GM23338 (cell line): ENCODE measurements around the gene MAPK11. TPM values are rescaled to one million over a fixed set of nuclear protein-coding genes. Genes with fewer than 3 reads are reported as not detected.
A peak's percentile ranks its signal among the peaks of the same experiment; 100 is the strongest.

Experiments used
- ATAC-seq: fragments of 200-7000 bp; cut with Tn5 transposase; 3 replicates; pipeline ENCODE4 v1.9.1; 2020
- DNase-seq: peaks from one replicate; pipeline ENCODE4 v3.0.0-alpha.2; 2015; ENCODE audit warnings: low spot score
- H2AFZ ChIP-seq: fragments of 200-600 bp; sonication (generic); 2 replicates; pipeline ENCODE4 v1.8.0; 2016; ENCODE audit warnings: antibody characterized with exemption, mild to moderate bottlenecking, moderate library complexity
- H3F3A ChIP-seq: fragments of 200-600 bp; sonication (generic); replicated peaks from 2 replicates; pipeline ENCODE4 v1.8.0; 2017; ENCODE audit warnings: antibody characterized with exemption, mixed run types, low read depth
- H3K27ac ChIP-seq: fragments of 200-600 bp; sonication (generic); 2 replicates; pipeline ENCODE4 v1.6.1; 2016; ENCODE audit warnings: low read depth
- H3K27me3 ChIP-seq: fragments of 200-600 bp; sonication (generic); 2 replicates; pipeline ENCODE4 v1.8.0; 2016; ENCODE audit warnings: mild to moderate bottlenecking, mixed run types, moderate library complexity; ENCODE audit not compliant: insufficient read depth
- H3K36me3 ChIP-seq: fragments of 200-600 bp; sonication (generic); 2 replicates; pipeline ENCODE4 v1.8.0; 2016; ENCODE audit warnings: mild to moderate bottlenecking; ENCODE audit not compliant: insufficient read depth
- H3K4me1 ChIP-seq: fragments of 200-600 bp; sonication (generic); 2 replicates; pipeline ENCODE4 v1.8.0; 2016; ENCODE audit warnings: mild to moderate bottlenecking, moderate library complexity; ENCODE audit not compliant: insufficient read depth
- H3K4me2 ChIP-seq: fragments of 200-600 bp; sonication (generic); 2 replicates; pipeline ENCODE4 v1.7.1; 2017; ENCODE audit warnings: mixed run types
- H3K4me3 ChIP-seq: fragments of 200-600 bp; sonication (generic); 2 replicates; pipeline ENCODE4 v1.6.1; 2016; ENCODE audit warnings: mixed run types
- H3K79me2 ChIP-seq: fragments of 200-600 bp; sonication (generic); replicated peaks from 2 replicates; pipeline ENCODE4 v1.8.0; 2017; ENCODE audit warnings: mild to moderate bottlenecking; ENCODE audit not compliant: insufficient read depth
- H3K9me2 ChIP-seq: fragments of 200-600 bp; sonication (generic); 2 replicates; pipeline ENCODE4 v1.8.0; 2017; ENCODE audit not compliant: insufficient read depth
- H4K20me1 ChIP-seq: fragments of 200-600 bp; sonication (generic); replicated peaks from 2 replicates; pipeline ENCODE4 v1.8.0; 2017; ENCODE audit warnings: mild to moderate bottlenecking; ENCODE audit not compliant: insufficient read depth
- H3K27ac Mint-ChIP-seq: 2 replicates; pipeline ENCODE4 v1.8.0; 2020; ENCODE audit warnings: inconsistent platforms, mild to moderate bottlenecking, moderate library complexity, mixed read lengths
- H3K27me3 Mint-ChIP-seq: 3 replicates; pipeline ENCODE4 v1.8.0; 2022; ENCODE audit warnings: low read depth, mild to moderate bottlenecking, moderate library complexity, mixed read lengths, inconsistent platforms; ENCODE audit not compliant: insufficient read depth, poor library complexity
- H3K36me3 Mint-ChIP-seq: 3 replicates; pipeline ENCODE4 v1.8.0; 2021; ENCODE audit warnings: low read depth, mild to moderate bottlenecking, inconsistent platforms, moderate library complexity, mixed read lengths
- H3K4me1 Mint-ChIP-seq: 3 replicates; pipeline ENCODE4 v1.8.0; 2020; ENCODE audit warnings: mild to moderate bottlenecking, inconsistent platforms, mixed read lengths
- H3K4me3 Mint-ChIP-seq: 3 replicates; pipeline ENCODE4 v1.8.0; 2021; ENCODE audit warnings: moderate library complexity, mild to moderate bottlenecking, inconsistent platforms, mixed read lengths
- H3K9me3 Mint-ChIP-seq: 3 replicates; pipeline ENCODE4 v1.8.0; 2020; ENCODE audit warnings: moderate library complexity, mild to moderate bottlenecking, inconsistent platforms, mixed read lengths
- CREB1 ChIP-seq: fragments of 250-450 bp; sonication (Bioruptor Pico); IDR thresholded peaks from 2 replicates; pipeline ENCODE4 v1.5.0; 2020; ENCODE audit warnings: low read depth, mild to moderate bottlenecking, moderate library complexity
- CTCF ChIP-seq, 2 experiments: fragments of 200-600 bp in 1 of 2; sonication (generic) in 1 of 2; conservative IDR thresholded peaks; 2 replicates each; pipeline versions ENCODE4 v1.5.1 to v1.6.1; 2016 to 2017; ENCODE audit warnings: antibody characterized with exemption in 2 of 2, low read depth in 2 of 2, mild to moderate bottlenecking in 2 of 2, moderate library complexity in 1 of 2
- ETS1 ChIP-seq: IDR thresholded peaks from 2 replicates; pipeline ENCODE4 v1.6.1; 2016; ENCODE audit warnings: antibody characterized with exemption
- EZH2 ChIP-seq: fragments of 200-600 bp; sonication (generic); IDR thresholded peaks from one replicate; pipeline ENCODE4 v1.8.0; 2017; ENCODE audit warnings: antibody characterized with exemption, mild to moderate bottlenecking, low read depth; ENCODE audit not compliant: unreplicated experiment
- EZH2phosphoT487 ChIP-seq: fragments of 200-600 bp; sonication (generic); IDR thresholded peaks from one replicate; pipeline ENCODE4 v1.8.1; 2018; ENCODE audit warnings: antibody characterized with exemption; ENCODE audit not compliant: unreplicated experiment
- JUNB ChIP-seq: IDR thresholded peaks from one replicate; pipeline ENCODE4 v1.6.1; 2016; ENCODE audit warnings: antibody characterized with exemption; ENCODE audit not compliant: unreplicated experiment
- NANOG ChIP-seq: IDR thresholded peaks from 2 replicates; pipeline ENCODE4 v1.6.1; 2016; ENCODE audit warnings: antibody characterized with exemption, borderline replicate concordance
- POLR2AphosphoS5 ChIP-seq: IDR thresholded peaks from 2 replicates; pipeline ENCODE4 v1.6.1; 2016; ENCODE audit warnings: antibody characterized with exemption, low read depth
- REST ChIP-seq: IDR thresholded peaks from one replicate; pipeline ENCODE4 v1.6.1; 2018; ENCODE audit warnings: antibody characterized with exemption; ENCODE audit not compliant: unreplicated experiment
- STAT1 ChIP-seq: IDR thresholded peaks from one replicate; pipeline ENCODE4 v1.6.1; 2016; ENCODE audit warnings: antibody characterized with exemption; ENCODE audit not compliant: unreplicated experiment
- ZNF114 ChIP-seq: fragments of 250-450 bp; sonication (Bioruptor Pico); IDR thresholded peaks from 2 replicates; pipeline ENCODE4 v1.5.0; 2020; ENCODE audit warnings: mild to moderate bottlenecking, moderate library complexity
- ZNF331 ChIP-seq: fragments of 250-450 bp; sonication (Bioruptor Pico); IDR thresholded peaks from 2 replicates; pipeline ENCODE4 v1.5.0; 2020; ENCODE audit warnings: low read depth, mild to moderate bottlenecking, moderate library complexity
- ZNF462 ChIP-seq: fragments of 250-450 bp; sonication (Bioruptor Pico); IDR thresholded peaks from 2 replicates; pipeline ENCODE4 v1.5.0; 2020; ENCODE audit warnings: mild to moderate bottlenecking, moderate library complexity
- polyA plus RNA-seq: library from polyadenylated mRNA; unstranded; fragments of >200 nt; fragmentation: Nextera tagmentation; extraction: Ambion mirVana; gene quantifications from 2 replicates; pipeline ENCODE4 v1.2.1, GENCODE V29; 2016
- total RNA-seq: library from RNA; depleted of rRNA; stranded (reverse); fragments of >200 nt; shearing (Covaris generic); gene quantifications from 2 replicates; pipeline ENCODE4 v1.2.3, GENCODE V29; 2014

The MAPK11 gene
- total and polyA plus RNA-seq, 2 experiments from 2014 or later: 0.34 to 1.9 TPM

- Mint-ChIP-seq H3K27ac (no peak overlapping the region), H3K27me3 (peaks cover 1% of the 10 kb centered on the region), H3K9me3 (no peaks in the 10 kb centered on the region), H3K4me3 (no peak overlapping the region), H3K36me3 (peaks cover 64% of the 10 kb centered on the region), H3K4me1 (peaks cover 2% of the 10 kb centered on the region; the same call in 2 of the 3 replicates)
- Histone ChIP-seq H3K4me2 (no peak overlapping the region), H3K4me3 (no peak overlapping the region), H2AFZ (no peak overlapping the region), H3K4me1 (no peaks in the 10 kb centered on the region; the same call in 1 of the 2 replicates), H3F3A (no peaks in the 10 kb centered on the region), H3K36me3 (no peaks in the 10 kb centered on the region), H3K79me2 (peaks cover 5% of the 10 kb centered on the region; the same call in 1 of the 2 replicates), H3K27me3 (no peaks in the 10 kb centered on the region), H4K20me1 (peaks cover 8% of the 10 kb centered on the region; the same call in 1 of the 2 replicates), H3K27ac (no peak overlapping the region), H3K9me2 (no peaks in the 10 kb centered on the region)
- peak; percentile 9 for ATAC-seq
- DNase-seq: no peak
- TF ChIP-seq ZNF331 (CRISPR knock-in tag) (no peak), EZH2phosphoT487 (no peak), ZNF114 (CRISPR knock-in tag) (no peak), REST (no peak), ZNF462 (CRISPR knock-in tag) (no peak), STAT1 (no peak), CREB1 (CRISPR knock-in tag) (no peak), CTCF (conservative IDR thresholded peaks at IDR 0.05; ENCODE audit: low read depth in 2 of 2) (no peak), JUNB (no peak), EZH2 (no peak), ETS1 (no peak), NANOG (no peak), POLR2AphosphoS5 (no peak)
Observed at GRCh38 chr22:50218153-50218995, 51.8 kb downstream of the MAPK11 start.
